H1 (cell line): ENCODE data around the gene CHST1. TPM values are rescaled to one million over a fixed set of nuclear protein-coding genes. Genes with fewer than 3 reads are reported as not detected.

Experiments
- CTCF ChIA-PET: fragments of 300-600 bp; sonication (Branson Sonifier 250); formaldehyde crosslinking; loops from one replicate; lab custom pipeline; 2021; ENCODE audit not compliant: partially characterized antibody; lab: Charles Lee
- POLR2A ChIA-PET: fragments of 300-600 bp; sonication (Branson Sonifier 250); formaldehyde crosslinking; loops from one replicate; lab custom pipeline; 2021; ENCODE audit warnings: inconsistent platforms; ENCODE audit not compliant: partially characterized antibody; lab: Charles Lee
- DNase-seq, 2 experiments: peaks; one replicate each; pipeline versions ENCODE4 v3.0.0 to v3.0.0-alpha.2; 2010 to 2022; ENCODE audit warnings: low spot score in 2 of 2, low read depth in 1 of 2, mixed read lengths in 1 of 2
- FAIRE-seq: peaks from 2 replicates; lab custom pipeline; 2011; peaks lifted over from hg19 to GRCh38; lab: Jason Lieb, UNC
- H2AFZ ChIP-seq: 2 replicates; pipeline ENCODE4 v1.8.1; 2012; ENCODE audit warnings: low read length, inconsistent platforms
- H2AK5ac ChIP-seq: 2 replicates; pipeline ENCODE4 v1.6.1; 2013; ENCODE audit warnings: low read depth, low read length
- H2BK120ac ChIP-seq: replicated peaks from 2 replicates; pipeline ENCODE3; 2013; ENCODE audit warnings: low read depth, low read length, inconsistent platforms
- H2BK12ac ChIP-seq: 2 replicates; pipeline ENCODE4 v1.6.1; 2013; ENCODE audit warnings: low read depth, low read length
- H2BK15ac ChIP-seq: 2 replicates; pipeline ENCODE4 v1.6.1; 2013; ENCODE audit warnings: low read length
- H2BK20ac ChIP-seq: 2 replicates; pipeline ENCODE4 v1.6.1; 2013; ENCODE audit warnings: low read length
- H2BK5ac ChIP-seq: 2 replicates; pipeline ENCODE4 v1.6.1; 2013; ENCODE audit warnings: low read depth, low read length
- H3K14ac ChIP-seq: 2 replicates; pipeline ENCODE4 v1.6.1; 2013; ENCODE audit warnings: inconsistent platforms; ENCODE audit not compliant: insufficient read length
- H3K18ac ChIP-seq: 2 replicates; pipeline ENCODE4 v1.6.1; 2013; ENCODE audit warnings: low read length; ENCODE audit errors: extremely low read depth
- H3K23ac ChIP-seq: 2 replicates; pipeline ENCODE4 v1.6.1; 2013; ENCODE audit warnings: inconsistent platforms; ENCODE audit not compliant: insufficient read length
- H3K23me2 ChIP-seq: 2 replicates; pipeline ENCODE4 v1.6.1; 2013; ENCODE audit warnings: low read depth, low read length
- H3K27ac ChIP-seq: 2 replicates; pipeline ENCODE4 v1.6.1; 2011; ENCODE audit warnings: low read depth, low read length, inconsistent platforms
- H3K27me3 ChIP-seq, 4 experiments: replicated peaks in 1 of 4; 1 replicate in 1 of 4; 2 replicates in 3 of 4; pipeline versions ENCODE4 v1.6.1 to v1.8.1; 2011 to 2013; ENCODE audit warnings: low read length in 3 of 4, mild to moderate bottlenecking in 3 of 4, inconsistent platforms in 2 of 4, mixed read lengths in 2 of 4, moderate library complexity in 1 of 4; ENCODE audit not compliant: control insufficient read depth in 3 of 4, insufficient read depth in 3 of 4; ENCODE audit errors: extremely low read depth in 1 of 4
- H3K36me3 ChIP-seq, 4 experiments: 2 replicates each; pipeline versions ENCODE4 v1.6.1 to v1.8.1; 2011 to 2013; ENCODE audit warnings: mild to moderate bottlenecking in 4 of 4, low read length in 3 of 4, moderate library complexity in 2 of 4, control low read depth in 1 of 4, inconsistent platforms in 1 of 4; ENCODE audit not compliant: insufficient read depth in 4 of 4, control insufficient read depth in 2 of 4
- H3K4ac ChIP-seq: replicated peaks from 2 replicates; pipeline ENCODE3; 2013; ENCODE audit warnings: low read length, low read depth, mixed read lengths, inconsistent platforms; ENCODE audit not compliant: insufficient read length
- H3K4me1 ChIP-seq, 4 experiments: replicated peaks in 1 of 4; 1 replicate in 1 of 4; 2 replicates in 3 of 4; pipeline versions ENCODE4 v1.6.1 to v1.8.1; 2011 to 2013; ENCODE audit warnings: low read length in 3 of 4, inconsistent platforms in 2 of 4, mixed read lengths in 1 of 4; ENCODE audit not compliant: insufficient read depth in 4 of 4, control insufficient read depth in 3 of 4
- H3K4me2 ChIP-seq, 2 experiments: 2 replicates each; pipeline versions ENCODE4 v1.6.1 to v1.8.1; 2011 to 2013; ENCODE audit warnings: low read depth in 2 of 2, low read length in 2 of 2, control low read depth in 1 of 2, inconsistent platforms in 1 of 2, mild to moderate bottlenecking in 1 of 2; ENCODE audit not compliant: insufficient read depth in 1 of 2
- H3K4me3 ChIP-seq, 4 experiments: fragments of 200-600, 300-600 bp in 1 of 4; sonication (generic), shearing (Covaris generic), sonication (Bioruptor Twin) in 1 of 4; 2 replicates each; pipeline versions ENCODE4 v1.5.1 to v1.8.1; 2011 to 2016; ENCODE audit warnings: low read length in 4 of 4, low read depth in 3 of 4, control low read depth in 2 of 4, inconsistent platforms in 2 of 4, mild to moderate bottlenecking in 2 of 4, mixed read lengths in 1 of 4, moderate library complexity in 1 of 4; ENCODE audit not compliant: insufficient read depth in 2 of 4; ENCODE audit errors: extremely low read depth in 1 of 4
- H3K56ac ChIP-seq: replicated peaks from 2 replicates; pipeline ENCODE3; 2013; ENCODE audit warnings: low read depth, mild to moderate bottlenecking, mixed read lengths, low read length, inconsistent platforms; ENCODE audit not compliant: insufficient read length
- H3K79me1 ChIP-seq: 2 replicates; pipeline ENCODE4 v1.6.1; 2013; ENCODE audit warnings: low read depth, low read length, control low read depth
- H3K79me2 ChIP-seq, 2 experiments: 2 replicates each; pipeline versions ENCODE4 v1.6.1 to v1.8.1; 2012 to 2013; ENCODE audit warnings: low read length in 2 of 2, mild to moderate bottlenecking in 2 of 2, inconsistent platforms in 1 of 2; ENCODE audit not compliant: insufficient read depth in 2 of 2, control insufficient read depth in 1 of 2
- H3K9ac ChIP-seq, 4 experiments: replicated peaks in 1 of 4; 1 replicate in 1 of 4; 2 replicates in 3 of 4; pipeline versions ENCODE4 v1.6.1 to v1.8.1; 2011 to 2013; ENCODE audit warnings: low read depth in 3 of 4, low read length in 3 of 4, control low read depth in 2 of 4, mild to moderate bottlenecking in 2 of 4, moderate library complexity in 2 of 4, inconsistent platforms in 1 of 4; ENCODE audit errors: extremely low read depth in 1 of 4
- H3K9me3 ChIP-seq, 2 experiments: 2 replicates each; pipeline versions ENCODE4 v1.6.1 to v1.8.1; 2012 to 2013; ENCODE audit warnings: mild to moderate bottlenecking in 2 of 2, moderate library complexity in 2 of 2, control low read depth in 1 of 2, inconsistent platforms in 1 of 2, low read depth in 1 of 2, low read length in 1 of 2, mixed read lengths in 1 of 2; ENCODE audit not compliant: insufficient read depth in 2 of 2
- H4K20me1 ChIP-seq, 2 experiments: replicated peaks in 1 of 2; 2 replicates each; pipeline versions ENCODE3 to v1.8.1; 2011 to 2013; ENCODE audit warnings: inconsistent platforms in 2 of 2, low read length in 2 of 2, mild to moderate bottlenecking in 1 of 2; ENCODE audit not compliant: insufficient read depth in 2 of 2, control insufficient read depth in 1 of 2
- H4K5ac ChIP-seq: 2 replicates; pipeline ENCODE4 v1.6.1; 2013; ENCODE audit warnings: low read length, low read depth, mixed read lengths, inconsistent platforms; ENCODE audit not compliant: insufficient read length
- H4K8ac ChIP-seq: 2 replicates; pipeline ENCODE4 v1.8.0; 2013; ENCODE audit warnings: mild to moderate bottlenecking, moderate library complexity, low read length, inconsistent platforms; ENCODE audit not compliant: insufficient read depth; ENCODE audit errors: extremely low read depth
- H4K91ac ChIP-seq: replicated peaks from 2 replicates; pipeline ENCODE3; 2013; ENCODE audit warnings: low read length, mixed read lengths, inconsistent platforms; ENCODE audit not compliant: insufficient read length
- CBX8 ChIP-seq: fragments of 300-800, 300-1000 bp; sonication (generic); IDR thresholded peaks from 2 replicates; pipeline ENCODE4 v1.7.1; 2016; ENCODE audit warnings: low read depth, low read length, borderline replicate concordance
- CTBP2 ChIP-seq: IDR thresholded peaks from 2 replicates; pipeline ENCODE4 v1.7.0; 2011; ENCODE audit warnings: borderline replicate concordance, mild to moderate bottlenecking, moderate library complexity, mixed read lengths, low read length; ENCODE audit not compliant: insufficient read depth, insufficient read length
- EGR1 ChIP-seq: IDR thresholded peaks from 2 replicates; pipeline ENCODE4 v1.6.1; 2011; ENCODE audit warnings: low read depth, low read length, borderline replicate concordance
- JUN ChIP-seq: IDR thresholded peaks from 2 replicates; pipeline ENCODE4 v1.6.1; 2011; ENCODE audit warnings: low read depth, mild to moderate bottlenecking, improper control_type of control experiment, low read length
- PHF8 ChIP-seq: fragments of 200-600 bp; sonication (generic); conservative IDR thresholded peaks from 2 replicates; pipeline ENCODE4 v1.7.1; 2012; ENCODE audit warnings: low read depth, mild to moderate bottlenecking, inconsistent platforms, low read length, moderate library complexity
- RAD21 ChIP-seq, 2 experiments: IDR thresholded peaks in 1 of 2; conservative IDR thresholded peaks in 1 of 2; 2 replicates each; pipeline ENCODE4 v1.6.1; 2011; ENCODE audit warnings: low read depth in 2 of 2, low read length in 2 of 2, improper control_type of control experiment in 1 of 2, inconsistent platforms in 1 of 2, mild to moderate bottlenecking in 1 of 2, moderate library complexity in 1 of 2
- RBBP5 ChIP-seq: IDR thresholded peaks from 2 replicates; pipeline ENCODE4 v1.7.1; 2012; ENCODE audit warnings: low read depth, mild to moderate bottlenecking, inconsistent platforms, low read length, moderate library complexity, borderline replicate concordance
- RFX5 ChIP-seq: IDR thresholded peaks from 2 replicates; pipeline ENCODE4 v1.6.1; 2011; ENCODE audit warnings: low read depth, low read length, improper control_type of control experiment, borderline replicate concordance
- SAP30 ChIP-seq: fragments of 300-600 bp; sonication (generic); IDR thresholded peaks from 2 replicates; pipeline ENCODE4 v1.7.1; 2012; ENCODE audit warnings: low read length, moderate library complexity, mild to moderate bottlenecking, inconsistent platforms; ENCODE audit not compliant: insufficient read depth, insufficient replicate concordance
- SIN3A ChIP-seq, 2 experiments: IDR thresholded peaks in 1 of 2; conservative IDR thresholded peaks in 1 of 2; 2 replicates each; pipeline ENCODE4 v1.6.1; 2011 to 2012; ENCODE audit warnings: low read length in 2 of 2, improper control_type of control experiment in 1 of 2, low read depth in 1 of 2, mild to moderate bottlenecking in 1 of 2
- SP1 ChIP-seq: IDR thresholded peaks from 2 replicates; pipeline ENCODE4 v1.6.1; 2011; ENCODE audit warnings: low read depth, low read length
- TEAD4 ChIP-seq: IDR thresholded peaks from 2 replicates; pipeline ENCODE4 v1.6.1; 2012; ENCODE audit warnings: low read depth, low read length, inconsistent platforms, mixed read lengths
- YY1 ChIP-seq: IDR thresholded peaks from 2 replicates; pipeline ENCODE4 v1.6.1; 2011; ENCODE audit warnings: low read depth, mild to moderate bottlenecking, low read length
- WGBS, 2 experiments: shearing (Covaris generic) in 1 of 2; methylation state at CpG; one replicate each; pipeline versions ENCODE4 v1.1.6 to v1.1.7; 2013 to 2015; ENCODE audit warnings: low lambda C conversion rate in 2 of 2, mixed read lengths in 2 of 2, inconsistent platforms in 1 of 2, low coverage in 1 of 2, missing lambda C conversion rate in 1 of 2; ENCODE audit not compliant: insufficient replicate concordance in 2 of 2, insufficient coverage in 1 of 2, insufficient read length in 1 of 2; ENCODE audit errors: extremely low coverage in 1 of 2, missing lambda C conversion rate in 1 of 2; 5-methylcytosine and 5-hydroxymethylcytosine counted together
- polyA plus RNA-seq, 7 experiments: library from polyadenylated mRNA; depleted of rRNA in 3 of 7; stranded (reverse) in 5 of 7; unstranded in 2 of 7; fragments of >200 nt in 5 of 7; fragments of 200-250 nt in 2 of 7; gene quantifications; 1 replicate in 5 of 7; 2 replicates in 1 of 7; 4 replicates in 1 of 7; pipeline versions ENCODE4 v1.2.1 to v1.2.3, GENCODE V29; 2011 to 2013; ENCODE audit warnings: missing spikeins in 2 of 7, mixed read lengths in 2 of 7
- total RNA-seq: library from RNA; stranded (reverse); fragmentation: NEBNext Ultra II Directional; extraction: Animal tissue kit (Norgen Biotek cat#: 25700); gene quantifications from 2 replicates; pipeline ENCODE4 v1.2.1, GENCODE V29; 2021

CHST1 gene
- total and polyA plus RNA-seq, 2 of the 8 experiments (the other 6 are each of a cell fraction or from before 2014, with no cell fraction given) = 1.6 to 3.8 TPM

GRCh38 chr11:45610627-45611026 is 54.8 kb downstream of the CHST1 start:
- no peaks in the 10 kb centered on the region for H4K20me1 ChIP-seq
- H3K36me3 ChIP-seq = no peaks in the 10 kb centered on the region
- H3K23me2 ChIP-seq = no peaks in the 10 kb centered on the region
- H4K91ac ChIP-seq = no peak overlapping the region
- no peaks in the 10 kb centered on the region for H3K79me1 ChIP-seq
- no peaks in the 10 kb centered on the region for H3K79me2 ChIP-seq
- no peaks in the 10 kb centered on the region for H3K27me3 ChIP-seq
- FAIRE-seq (no peak), DNase-seq (peak in 1 of 2 experiments; percentile 20)
- no peak overlapping the region for H3K18ac ChIP-seq
- no peak overlapping the region for H2AFZ ChIP-seq
- H2AK5ac ChIP-seq = no peak overlapping the region
- no peak overlapping the region for H2BK120ac ChIP-seq
- H2BK12ac ChIP-seq = no peak overlapping the region
- ChIA-PET CTCF (interaction anchor here (0.6 to 1.2 kb wide), 4 partner anchors 10 to 204 kb away, joined by 3 to 4 read pairs (median 4); no protein-coding TSS in a partner anchor), POLR2A (no interaction called here)
- H2BK15ac ChIP-seq = no peak overlapping the region
- H2BK20ac ChIP-seq = no peak overlapping the region
- no peak overlapping the region for H3K4ac ChIP-seq
- no peaks in the 10 kb centered on the region for H3K9me3 ChIP-seq
- H3K27ac ChIP-seq = no peak overlapping the region
- TF ChIP-seq TEAD4 = no peak
- TF ChIP-seq CTBP2 = no peak
- no peak for TF ChIP-seq CBX8
- TF ChIP-seq YY1 = no peak
- no peak for TF ChIP-seq EGR1
- TF ChIP-seq SP1 = no peak
- no peak for TF ChIP-seq SIN3A (conservative IDR thresholded peaks at IDR 0.05 in 1 of 2, IDR thresholded peaks at IDR 0.05 in 1 of 2; ENCODE audit: low read depth in 1 of 2, low read length in 2 of 2)
- TF ChIP-seq RBBP5 = no peak
- no peak for TF ChIP-seq RAD21 (IDR thresholded peaks at IDR 0.05 in 1 of 2, conservative IDR thresholded peaks at IDR 0.05 in 1 of 2; ENCODE audit: low read depth in 2 of 2, low read length in 2 of 2)
- TF ChIP-seq JUN = no peak
- TF ChIP-seq SAP30 = no peak
- TF ChIP-seq PHF8 = no peak
- no peak for TF ChIP-seq RFX5
- no peak overlapping the region for H3K9ac ChIP-seq
- H4K8ac ChIP-seq = no peak overlapping the region
- H2BK5ac ChIP-seq = no peak overlapping the region
- WGBS, 2 experiments = 97% methylated on average over 3 of the region's 3 CpGs; no CpG with 5 or more reads in 1 of the 2 experiments
- no peak overlapping the region for H3K14ac ChIP-seq
- no peak overlapping the region for H3K4me2 ChIP-seq
- H3K56ac ChIP-seq = no peak overlapping the region
- no peak overlapping the region for H4K5ac ChIP-seq
- no peak overlapping the region for H3K4me3 ChIP-seq
- no peak overlapping the region for H3K23ac ChIP-seq
- peaks cover 3 to 8% (median 5%) of the 10 kb centered on the region in 4 experiments for H3K4me1 ChIP-seq
